CMK (cell line): ENCODE measurements around the gene CLECL1.
"Not testable (repeated sequence)": the region's sequence is repeated elsewhere in the genome, so short reads cannot be mapped to it uniquely, and the experiment has no call there.

Experiments used
- DNase-seq: peaks from one replicate; pipeline ENCODE4 v3.0.0-alpha.2; 2010; ENCODE audit warnings: low read depth

Gene CLECL1

GRCh38 chr12:9719790-9720189, 13.1 kb downstream of the CLECL1 start:
- DNase-seq: no peak

- DNase-seq: no peak
These were observed 13.9 kb downstream of the CLECL1 start for GRCh38 chr12:9718968-9719367.

DNA sequence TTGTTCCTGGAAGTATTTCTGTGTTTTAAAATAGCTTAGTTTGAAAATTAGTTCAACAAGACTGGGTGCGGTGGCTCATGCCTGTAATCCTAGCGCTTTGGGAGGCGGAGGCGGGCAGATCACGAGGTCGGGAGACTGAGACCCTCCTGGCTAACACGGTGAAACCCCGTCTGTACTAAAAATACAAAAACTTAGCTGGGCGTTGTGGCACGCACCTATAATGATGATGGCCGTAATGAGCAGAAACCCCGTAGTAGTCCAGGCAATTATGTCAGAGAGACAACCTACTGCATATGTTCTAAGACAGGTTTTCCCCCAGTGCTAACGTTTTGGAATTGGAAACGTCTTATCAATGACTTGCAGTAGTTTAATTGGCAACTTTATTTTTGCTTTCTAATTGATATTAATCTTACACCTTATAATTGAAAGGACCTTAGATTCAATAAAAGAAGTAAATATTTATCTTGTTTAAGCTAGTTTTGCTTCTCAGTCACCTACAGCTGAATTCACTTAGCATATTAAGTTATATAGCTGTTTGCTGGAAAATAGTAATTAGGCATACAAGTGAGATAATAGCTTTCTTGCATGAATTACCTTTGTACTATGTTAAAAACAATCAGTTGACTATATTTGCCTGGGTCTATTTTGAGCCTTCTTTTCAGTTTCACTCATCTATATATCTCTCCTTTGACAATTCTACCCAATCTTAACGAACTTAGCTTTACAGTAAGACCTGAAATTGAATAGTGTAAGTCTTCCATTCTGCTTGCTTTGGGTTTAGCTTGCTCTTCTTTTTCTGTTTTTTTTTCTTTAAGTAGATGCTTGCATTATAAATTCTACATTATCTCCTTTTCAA, 15.6 kb downstream of the CLECL1 start:
- no peak for DNase-seq

GRCh38 chr12:9713032-9713558, 19.8 kb downstream of the CLECL1 start:
- not testable (repeated sequence) for DNase-seq

- no peak for DNase-seq
These were observed 21.2 kb downstream of the CLECL1 start for GRCh38 chr12:9711664-9712063.

GRCh38 chr12:9710584-9711375, 22.1 kb downstream of the CLECL1 start:
- DNase-seq: no peak

GRCh38 chr12:9708853-9709252, 24.0 kb downstream of the CLECL1 start:
- no peak for DNase-seq

DNA sequence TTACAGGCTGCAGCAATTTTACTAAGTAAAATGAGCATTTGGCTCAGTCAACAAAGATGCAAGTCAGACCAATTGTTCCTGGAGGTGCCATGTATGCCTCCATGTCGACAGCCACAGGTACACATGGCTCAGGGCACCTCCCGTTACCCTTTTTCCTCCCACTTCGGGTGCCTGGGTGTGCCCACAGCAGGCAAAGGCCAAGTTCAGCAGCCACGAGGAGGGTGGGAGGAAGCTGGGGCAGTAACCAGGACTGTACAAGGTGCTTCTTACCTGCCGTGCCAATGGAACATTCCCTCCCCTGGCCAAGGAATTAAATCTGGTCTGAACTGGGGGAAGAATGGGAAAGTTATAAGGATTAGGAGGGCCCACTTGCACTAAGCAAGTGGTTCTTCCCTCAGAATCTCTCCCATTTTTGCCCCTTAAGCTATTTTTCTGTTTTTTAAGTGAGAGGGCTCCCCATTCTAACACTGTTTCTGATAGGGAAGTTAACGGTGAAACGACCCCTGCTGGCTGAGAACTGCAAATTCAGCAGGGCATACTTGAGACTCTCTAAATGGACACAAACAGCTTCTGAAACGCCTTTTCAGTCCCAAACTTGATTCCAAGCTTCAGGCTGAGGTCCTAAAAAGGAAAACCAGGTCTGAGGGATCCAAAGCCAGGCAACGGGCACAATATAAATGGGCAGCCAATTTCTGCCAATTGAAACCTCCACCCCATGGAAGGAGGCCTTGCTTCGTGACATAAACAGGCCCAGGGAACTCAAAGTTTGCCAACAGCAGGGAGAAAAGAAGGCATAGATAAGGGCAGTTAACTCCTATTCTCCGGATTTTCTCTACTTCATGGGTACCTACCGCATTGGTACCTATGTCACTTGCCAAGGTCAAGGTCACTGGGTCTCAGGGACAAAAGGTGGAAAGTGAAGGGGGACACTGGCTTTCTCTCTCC, 24.8 kb downstream of the CLECL1 start:
- DNase-seq: no peak

- DNase-seq: no peak
These were observed 25.5 kb downstream of the CLECL1 start for GRCh38 chr12:9707356-9707755.

- DNase-seq: no peak
These were observed 26.7 kb downstream of the CLECL1 start for GRCh38 chr12:9706086-9706685.

- not testable (repeated sequence) for DNase-seq
These were observed 28.3 kb downstream of the CLECL1 start for GRCh38 chr12:9704561-9704960.

- DNase-seq: no peak
These were observed 30.6 kb downstream of the CLECL1 start for GRCh38 chr12:9702255-9702654.

DNA sequence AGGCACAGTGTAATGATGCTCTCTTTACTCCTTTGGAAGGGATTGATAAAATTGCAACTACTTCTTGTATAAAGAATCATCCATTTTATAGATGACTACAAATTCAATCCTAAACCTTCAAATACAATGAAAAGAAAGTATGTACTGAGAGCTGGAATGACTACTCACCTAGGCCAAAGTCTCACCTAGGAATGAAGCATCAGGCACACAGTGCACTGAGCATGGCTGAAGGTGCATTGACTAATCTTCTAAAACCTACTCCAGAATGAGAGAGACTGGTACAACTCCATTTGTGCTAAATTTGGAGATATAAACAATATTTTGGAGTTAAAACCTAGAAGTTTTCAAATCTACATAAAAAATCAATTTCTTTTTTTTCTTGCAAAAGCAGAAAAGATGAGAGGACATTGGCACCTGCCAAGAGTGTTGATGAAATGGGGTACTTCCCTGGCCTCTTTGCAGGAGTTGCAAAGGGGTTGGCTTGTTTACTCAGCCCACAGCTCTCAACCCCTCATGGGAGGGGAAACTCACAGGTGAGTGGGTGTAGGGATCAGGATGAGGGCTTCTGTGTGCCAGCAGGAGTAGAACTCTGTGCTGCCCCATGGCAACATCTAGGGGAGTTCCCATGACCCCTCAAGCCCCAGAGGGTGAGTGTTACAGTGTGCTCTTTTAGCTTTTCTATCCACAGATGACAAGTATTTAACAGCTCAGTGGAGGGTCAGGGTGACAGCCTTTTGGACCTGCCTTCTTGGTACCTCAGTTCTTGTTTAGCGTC, 31.3 kb downstream of the CLECL1 start:
- no peak for DNase-seq

DNA sequence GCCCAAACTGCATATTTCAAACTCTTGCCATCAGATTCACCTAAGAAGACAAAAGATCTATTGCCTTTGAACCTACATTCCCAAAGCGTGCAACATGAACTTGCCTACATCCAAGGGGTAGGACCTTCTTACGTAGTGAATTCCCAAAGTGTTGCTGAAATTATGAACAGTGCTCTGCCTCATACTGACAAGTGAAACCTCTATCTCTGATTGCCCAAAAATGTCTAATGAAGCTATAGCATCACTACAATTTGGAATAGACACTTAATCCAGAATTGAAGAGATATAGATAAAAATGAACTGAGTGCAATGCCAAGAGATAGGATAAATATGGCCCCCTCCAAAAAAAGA, 32.3 kb downstream of the CLECL1 start:
- no peak for DNase-seq

- DNase-seq: no peak
These were observed 32.8 kb downstream of the CLECL1 start for GRCh38 chr12:9699898-9700605.

DNA sequence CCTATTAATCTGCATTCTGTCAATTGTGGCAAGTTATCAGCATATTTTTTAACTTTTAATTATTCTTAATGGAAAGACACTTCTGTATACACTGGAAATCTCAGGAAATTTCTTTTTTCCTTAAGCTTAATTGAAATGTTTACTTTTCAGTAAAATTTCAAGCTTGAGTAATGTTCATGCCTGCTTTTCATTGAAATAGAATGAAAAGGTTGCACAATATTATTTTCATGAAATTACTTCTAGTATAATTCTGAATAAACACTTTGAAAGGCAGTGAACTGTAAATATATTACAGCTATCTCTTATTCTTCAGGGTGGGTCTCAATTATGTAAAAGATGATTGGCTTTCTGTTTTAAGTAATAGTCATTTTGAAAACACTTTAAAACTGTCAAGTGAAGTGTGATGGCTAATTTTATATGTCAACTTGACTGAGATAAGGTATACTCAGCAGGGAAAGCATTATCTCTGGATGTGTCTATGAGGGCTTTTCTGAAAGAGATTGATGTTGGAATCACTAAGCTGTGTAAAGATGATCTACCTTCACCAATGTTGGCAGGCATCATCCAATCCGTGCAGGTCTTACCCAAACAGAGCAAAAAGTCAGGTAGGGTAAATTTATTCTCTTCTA, 33.5 kb downstream of the CLECL1 start:
- DNase-seq: no peak

DNA sequence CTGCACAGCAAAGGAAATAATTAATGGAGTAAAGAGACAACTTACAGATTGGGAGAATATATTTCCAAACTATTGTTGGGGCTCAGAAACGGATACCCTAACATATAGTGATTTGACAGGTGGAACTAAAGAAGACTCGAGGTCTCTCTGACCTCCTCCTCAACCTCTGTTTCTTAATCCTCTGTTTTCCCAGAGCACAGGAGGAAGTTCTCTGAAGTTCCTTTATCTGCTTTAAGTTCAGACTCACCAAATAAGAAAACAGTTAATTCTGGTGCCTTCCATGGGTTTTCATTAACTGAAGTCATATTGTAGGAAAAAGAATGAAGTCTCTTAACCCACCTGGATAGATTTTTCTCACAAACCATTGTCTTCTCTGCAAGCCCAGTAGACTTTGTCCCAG, 34.2 kb downstream of the CLECL1 start:
- no peak for DNase-seq

DNA sequence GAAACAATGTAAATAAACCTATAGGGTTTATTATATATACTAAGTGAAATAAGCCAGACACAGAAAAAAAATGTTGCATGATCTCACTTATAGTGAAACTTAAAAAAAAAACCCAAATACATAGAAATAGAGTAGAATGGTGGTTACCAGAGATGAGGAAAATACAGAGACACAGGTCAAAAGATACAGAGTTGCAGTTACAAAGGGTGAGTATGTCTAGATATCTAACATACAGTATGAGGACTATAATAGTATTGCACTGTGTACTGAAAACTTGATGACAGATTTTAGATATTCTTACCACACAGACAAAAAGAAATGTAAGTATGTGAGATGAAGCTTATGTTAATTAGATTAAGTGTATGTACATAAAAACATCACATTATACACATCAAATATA, 35.3 kb downstream of the CLECL1 start:
- DNase-seq: no peak

- DNase-seq: not testable (repeated sequence)
These were observed 37.2 kb downstream of the CLECL1 start for GRCh38 chr12:9695661-9696060.

DNA sequence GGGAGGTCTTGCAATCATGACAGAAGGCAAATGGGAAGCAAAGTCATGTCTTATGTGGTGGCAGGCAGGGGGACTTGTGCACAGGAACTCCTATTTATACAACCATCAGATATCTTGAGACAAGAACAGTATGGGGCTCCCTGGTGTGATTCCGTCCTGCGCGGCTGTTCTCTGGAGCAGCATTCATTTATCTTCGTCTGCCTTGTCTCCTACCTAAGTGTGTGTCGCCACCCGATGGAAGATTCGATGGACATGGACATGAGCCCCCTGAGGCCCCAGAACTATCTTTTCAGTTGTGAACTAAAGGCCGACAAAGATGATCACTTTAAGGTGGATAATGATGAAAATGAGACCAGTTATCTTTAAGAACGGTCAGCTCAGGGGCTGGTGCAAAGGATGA, 37.7 kb downstream of the CLECL1 start:
- DNase-seq: not testable (repeated sequence)
